GM23338 (cell line): ENCODE data around the gene KRTAP10-6. TPM values are rescaled to one million over a fixed set of nuclear protein-coding genes. Genes with fewer than 3 reads are reported as not detected.

Experiments
- ATAC-seq: fragments of 200-7000 bp; cut with Tn5 transposase; 3 replicates; pipeline ENCODE4 v1.9.1; 2020
- DNase-seq: peaks from one replicate; pipeline ENCODE4 v3.0.0-alpha.2; 2015; ENCODE audit warnings: low spot score
- H2AFZ ChIP-seq: fragments of 200-600 bp; sonication (generic); 2 replicates; pipeline ENCODE4 v1.8.0; 2016; ENCODE audit warnings: antibody characterized with exemption, mild to moderate bottlenecking, moderate library complexity
- H3F3A ChIP-seq: fragments of 200-600 bp; sonication (generic); replicated peaks from 2 replicates; pipeline ENCODE4 v1.8.0; 2017; ENCODE audit warnings: antibody characterized with exemption, mixed run types, low read depth
- H3K27ac ChIP-seq: fragments of 200-600 bp; sonication (generic); 2 replicates; pipeline ENCODE4 v1.6.1; 2016; ENCODE audit warnings: low read depth
- H3K27me3 ChIP-seq: fragments of 200-600 bp; sonication (generic); 2 replicates; pipeline ENCODE4 v1.8.0; 2016; ENCODE audit warnings: mild to moderate bottlenecking, mixed run types, moderate library complexity; ENCODE audit not compliant: insufficient read depth
- H3K36me3 ChIP-seq: fragments of 200-600 bp; sonication (generic); 2 replicates; pipeline ENCODE4 v1.8.0; 2016; ENCODE audit warnings: mild to moderate bottlenecking; ENCODE audit not compliant: insufficient read depth
- H3K4me1 ChIP-seq: fragments of 200-600 bp; sonication (generic); 2 replicates; pipeline ENCODE4 v1.8.0; 2016; ENCODE audit warnings: mild to moderate bottlenecking, moderate library complexity; ENCODE audit not compliant: insufficient read depth
- H3K4me2 ChIP-seq: fragments of 200-600 bp; sonication (generic); 2 replicates; pipeline ENCODE4 v1.7.1; 2017; ENCODE audit warnings: mixed run types
- H3K4me3 ChIP-seq: fragments of 200-600 bp; sonication (generic); 2 replicates; pipeline ENCODE4 v1.6.1; 2016; ENCODE audit warnings: mixed run types
- H3K79me2 ChIP-seq: fragments of 200-600 bp; sonication (generic); replicated peaks from 2 replicates; pipeline ENCODE4 v1.8.0; 2017; ENCODE audit warnings: mild to moderate bottlenecking; ENCODE audit not compliant: insufficient read depth
- H3K9me2 ChIP-seq: fragments of 200-600 bp; sonication (generic); 2 replicates; pipeline ENCODE4 v1.8.0; 2017; ENCODE audit not compliant: insufficient read depth
- H4K20me1 ChIP-seq: fragments of 200-600 bp; sonication (generic); replicated peaks from 2 replicates; pipeline ENCODE4 v1.8.0; 2017; ENCODE audit warnings: mild to moderate bottlenecking; ENCODE audit not compliant: insufficient read depth
- H3K27ac Mint-ChIP-seq: 2 replicates; pipeline ENCODE4 v1.8.0; 2020; ENCODE audit warnings: inconsistent platforms, mild to moderate bottlenecking, moderate library complexity, mixed read lengths
- H3K27me3 Mint-ChIP-seq: 3 replicates; pipeline ENCODE4 v1.8.0; 2022; ENCODE audit warnings: low read depth, mild to moderate bottlenecking, moderate library complexity, mixed read lengths, inconsistent platforms; ENCODE audit not compliant: insufficient read depth, poor library complexity
- H3K36me3 Mint-ChIP-seq: 3 replicates; pipeline ENCODE4 v1.8.0; 2021; ENCODE audit warnings: low read depth, mild to moderate bottlenecking, inconsistent platforms, moderate library complexity, mixed read lengths
- H3K4me1 Mint-ChIP-seq: 3 replicates; pipeline ENCODE4 v1.8.0; 2020; ENCODE audit warnings: mild to moderate bottlenecking, inconsistent platforms, mixed read lengths
- H3K4me3 Mint-ChIP-seq: 3 replicates; pipeline ENCODE4 v1.8.0; 2021; ENCODE audit warnings: moderate library complexity, mild to moderate bottlenecking, inconsistent platforms, mixed read lengths
- H3K9me3 Mint-ChIP-seq: 3 replicates; pipeline ENCODE4 v1.8.0; 2020; ENCODE audit warnings: moderate library complexity, mild to moderate bottlenecking, inconsistent platforms, mixed read lengths
- CREB1 ChIP-seq: fragments of 250-450 bp; sonication (Bioruptor Pico); IDR thresholded peaks from 2 replicates; pipeline ENCODE4 v1.5.0; 2020; ENCODE audit warnings: low read depth, mild to moderate bottlenecking, moderate library complexity
- CTCF ChIP-seq, 2 experiments: fragments of 200-600 bp in 1 of 2; sonication (generic) in 1 of 2; conservative IDR thresholded peaks; 2 replicates each; pipeline versions ENCODE4 v1.5.1 to v1.6.1; 2016 to 2017; ENCODE audit warnings: antibody characterized with exemption in 2 of 2, low read depth in 2 of 2, mild to moderate bottlenecking in 2 of 2, moderate library complexity in 1 of 2
- ETS1 ChIP-seq: IDR thresholded peaks from 2 replicates; pipeline ENCODE4 v1.6.1; 2016; ENCODE audit warnings: antibody characterized with exemption
- EZH2 ChIP-seq: fragments of 200-600 bp; sonication (generic); IDR thresholded peaks from one replicate; pipeline ENCODE4 v1.8.0; 2017; ENCODE audit warnings: antibody characterized with exemption, mild to moderate bottlenecking, low read depth; ENCODE audit not compliant: unreplicated experiment
- EZH2phosphoT487 ChIP-seq: fragments of 200-600 bp; sonication (generic); IDR thresholded peaks from one replicate; pipeline ENCODE4 v1.8.1; 2018; ENCODE audit warnings: antibody characterized with exemption; ENCODE audit not compliant: unreplicated experiment
- JUNB ChIP-seq: IDR thresholded peaks from one replicate; pipeline ENCODE4 v1.6.1; 2016; ENCODE audit warnings: antibody characterized with exemption; ENCODE audit not compliant: unreplicated experiment
- NANOG ChIP-seq: IDR thresholded peaks from 2 replicates; pipeline ENCODE4 v1.6.1; 2016; ENCODE audit warnings: antibody characterized with exemption, borderline replicate concordance
- POLR2AphosphoS5 ChIP-seq: IDR thresholded peaks from 2 replicates; pipeline ENCODE4 v1.6.1; 2016; ENCODE audit warnings: antibody characterized with exemption, low read depth
- REST ChIP-seq: IDR thresholded peaks from one replicate; pipeline ENCODE4 v1.6.1; 2018; ENCODE audit warnings: antibody characterized with exemption; ENCODE audit not compliant: unreplicated experiment
- STAT1 ChIP-seq: IDR thresholded peaks from one replicate; pipeline ENCODE4 v1.6.1; 2016; ENCODE audit warnings: antibody characterized with exemption; ENCODE audit not compliant: unreplicated experiment
- ZNF331 ChIP-seq: fragments of 250-450 bp; sonication (Bioruptor Pico); IDR thresholded peaks from 2 replicates; pipeline ENCODE4 v1.5.0; 2020; ENCODE audit warnings: low read depth, mild to moderate bottlenecking, moderate library complexity
- ZNF462 ChIP-seq: fragments of 250-450 bp; sonication (Bioruptor Pico); IDR thresholded peaks from 2 replicates; pipeline ENCODE4 v1.5.0; 2020; ENCODE audit warnings: mild to moderate bottlenecking, moderate library complexity
- polyA plus RNA-seq: library from polyadenylated mRNA; unstranded; fragments of >200 nt; fragmentation: Nextera tagmentation; extraction: Ambion mirVana; gene quantifications from 2 replicates; pipeline ENCODE4 v1.2.1, GENCODE V29; 2016
- total RNA-seq: library from RNA; depleted of rRNA; stranded (reverse); fragments of >200 nt; shearing (Covaris generic); gene quantifications from 2 replicates; pipeline ENCODE4 v1.2.3, GENCODE V29; 2014

KRTAP10-6 gene
- total and polyA plus RNA-seq, 2 experiments from 2014 or later: not detected

GRCh38 chr21:44593598-44594405, 1.5 kb upstream of the KRTAP10-6 start:
- H3K4me3 ChIP-seq: no peak overlapping the region
- H3K9me2 ChIP-seq: no peaks in the 10 kb centered on the region
- Mint-ChIP-seq H3K4me1 (peaks cover 25% of the 10 kb centered on the region), H3K9me3 (peaks cover 5% of the 10 kb centered on the region; the same call in 2 of the 3 replicates), H3K4me3 (no peak overlapping the region), H3K27me3 (peaks cover 6% of the 10 kb centered on the region), H3K36me3 (no peaks in the 10 kb centered on the region; the same call in 2 of the 3 replicates), H3K27ac (peak overlapping the region; percentile 58; the same call in 1 of the 2 replicates)
- H3K79me2 ChIP-seq: no peaks in the 10 kb centered on the region
- peak; percentile 66 for ATAC-seq
- peak; percentile 42 for DNase-seq
- H3K36me3 ChIP-seq: no peaks in the 10 kb centered on the region
- no peaks in the 10 kb centered on the region for H3K27me3 ChIP-seq
- H3K4me2 ChIP-seq: peak overlapping the region; percentile 32; the same call in 1 of the 2 replicates
- H4K20me1 ChIP-seq: no peaks in the 10 kb centered on the region
- H3K4me1 ChIP-seq: peaks cover 20% of the 10 kb centered on the region
- H3F3A ChIP-seq: 0 out of 2 replicates have a peak, but pooled peaks cover 4% of the 10 kb centered on the region
- TF ChIP-seq NANOG (no peak), CREB1 (no peak), CTCF (conservative IDR thresholded peaks at IDR 0.05; ENCODE audit: low read depth in 2 of 2) (no peak), STAT1 (no peak), REST (no peak), ZNF331 (no peak), POLR2AphosphoS5 (no peak), EZH2 (no peak), ETS1 (no peak), ZNF462 (CRISPR knock-in tag) (no peak), JUNB (no peak), EZH2phosphoT487 (no peak)
- no peak overlapping the region for H3K27ac ChIP-seq
- peak overlapping the region; percentile 76 for H2AFZ ChIP-seq
